ENCODE measurements around the gene TEAD1. TPM values are rescaled to one million over a fixed set of nuclear protein-coding genes. Genes with fewer than 3 reads are reported as not detected.
A peak's percentile ranks its signal among the peaks of the same experiment; 100 is the strongest.

TEAD1 gene
- polyA plus RNA-seq, 1 experiment: 113 TPM

- no peak overlapping the region for H3K27ac ChIP-seq (ENCODE audit: low read depth, low read length)
- no peak for DNase-seq (ENCODE audit: low read depth, low spot score)
- H3K4me3 ChIP-seq (ENCODE audit: low read depth, low read length): no peak overlapping the region
- H3K27me3 ChIP-seq (ENCODE audit: control insufficient read depth, insufficient read depth, low read length): no peaks in the 10 kb centered on the region
- ChIA-PET POLR2A (interaction anchor here (0.7 to 2.3 kb wide), 2 partner anchors 12 kb away, joined by 3 to 6 read pairs; no protein-coding TSS in a partner anchor), CTCF (interaction anchor here (1.7 kb wide), 1 partner anchor 528 kb away, joined by 4 read pairs; no protein-coding TSS in a partner anchor)
- no peak for TF ChIP-seq CTCF (IDR thresholded peaks at IDR 0.05; ENCODE audit: low read depth, low read length)
- H3K9me3 ChIP-seq (ENCODE audit: control insufficient read depth, insufficient read depth, low read length): no peaks in the 10 kb centered on the region
Observed at GRCh38 chr11:12815931-12816494, 141.8 kb downstream of the TEAD1 start.

- Histone ChIP-seq H3K4me3 (ENCODE audit: low read depth, low read length) (no peak overlapping the region), H3K27me3 (ENCODE audit: control insufficient read depth, insufficient read depth, low read length) (no peaks in the 10 kb centered on the region), H3K9me3 (ENCODE audit: control insufficient read depth, insufficient read depth, low read length) (no peaks in the 10 kb centered on the region), H3K27ac (ENCODE audit: low read depth, low read length) (no peak overlapping the region)
- TF ChIP-seq CTCF (IDR thresholded peaks at IDR 0.05; ENCODE audit: low read depth, low read length): no peak
- ChIA-PET POLR2A (no interaction called here), CTCF (interaction anchor here (0.9 to 1.0 kb wide), 2 partner anchors 487 to 530 kb away, joined by 3 to 4 read pairs; no protein-coding TSS in a partner anchor)
- DNase-seq (ENCODE audit: low read depth, low spot score): no peak
Observed at GRCh38 chr11:12817681-12818332, 143.6 kb downstream of the TEAD1 start.

- Histone ChIP-seq H3K27ac (ENCODE audit: low read depth, low read length) (peak overlapping the region; percentile 57), H3K9me3 (ENCODE audit: control insufficient read depth, insufficient read depth, low read length) (no peaks in the 10 kb centered on the region), H3K27me3 (ENCODE audit: control insufficient read depth, insufficient read depth, low read length) (no peaks in the 10 kb centered on the region), H3K4me3 (ENCODE audit: low read depth, low read length) (no peak overlapping the region)
- no peak for DNase-seq (ENCODE audit: low read depth, low spot score)
- CTCF ChIA-PET: no interaction called here
- POLR2A ChIA-PET: interaction anchor here (0.5 to 0.7 kb wide), 3 partner anchors 82 to 420 kb away, joined by 4 to 7 read pairs (median 6); no protein-coding TSS in a partner anchor
- no peak for TF ChIP-seq CTCF (IDR thresholded peaks at IDR 0.05; ENCODE audit: low read depth, low read length)
Observed at GRCh38 chr11:12818333-12819015, 144.3 kb downstream of the TEAD1 start.

- Histone ChIP-seq H3K27ac (ENCODE audit: low read depth, low read length) (no peak overlapping the region), H3K4me3 (ENCODE audit: low read depth, low read length) (no peak overlapping the region), H3K9me3 (ENCODE audit: control insufficient read depth, insufficient read depth, low read length) (no peaks in the 10 kb centered on the region), H3K27me3 (ENCODE audit: control insufficient read depth, insufficient read depth, low read length) (no peaks in the 10 kb centered on the region)
- POLR2A ChIA-PET: interaction anchor here (0.9 to 1.5 kb wide), 2 partner anchors 8 to 9 kb away, joined by 4 to 5 read pairs; no protein-coding TSS in a partner anchor
- no peak for DNase-seq (ENCODE audit: low read depth, low spot score)
- no peak for TF ChIP-seq CTCF (IDR thresholded peaks at IDR 0.05; ENCODE audit: low read depth, low read length)
- CTCF ChIA-PET: interaction anchor here (1.1 to 1.2 kb wide), 2 partner anchors 66 to 491 kb away, joined by 3 read pairs; no protein-coding TSS in a partner anchor
Observed at GRCh38 chr11:12822392-12823022, 148.3 kb downstream of the TEAD1 start.

All from AG04450 (cell line).